Colonic mucosa (tissue), 4 donors: Measurements from ENCODE around the gene TELO2. TPM values are rescaled to one million over a fixed set of nuclear protein-coding genes. Genes with fewer than 3 reads are reported as not detected.
A peak's percentile ranks its signal among the peaks of the same experiment; 100 is the strongest.

ENCODE experiments used
- DNase-seq: peaks from one replicate; pipeline ENCODE4 v3.0.0-alpha.2; 2020
- H3K27ac ChIP-seq: fragments of 200-600 bp; one replicate; pipeline ENCODE4 v1.8.0; 2021
- H3K27me3 ChIP-seq: fragments of 200-600 bp; one replicate; pipeline ENCODE4 v1.8.0; 2021
- H3K36me3 ChIP-seq: fragments of 200-600 bp; one replicate; pipeline ENCODE4 v1.8.0; 2021
- H3K4me1 ChIP-seq: fragments of 200-600 bp; one replicate; pipeline ENCODE4 v1.8.0; 2021; ENCODE audit warnings: mild to moderate bottlenecking
- H3K4me3 ChIP-seq: fragments of 200-600 bp; one replicate; pipeline ENCODE4 v1.8.0; 2021
- H3K9ac ChIP-seq, 2 donors: one replicate each; pipeline ENCODE4 v1.7.0; 2013; ENCODE audit warnings: control low read depth in 2 of 2, low read depth in 2 of 2, low read length in 2 of 2
- H3K9me3 ChIP-seq: fragments of 200-600 bp; one replicate; pipeline ENCODE4 v1.8.0; 2021
- CTCF ChIP-seq: fragments of 200-600 bp; IDR thresholded peaks from one replicate; pipeline ENCODE4 v1.8.0; 2022; ENCODE audit warnings: antibody characterized with exemption, mild to moderate bottlenecking
- intact Hi-C: fragments of 100-400 bp; cut with DNase I; formaldehyde crosslinking; loops from one replicate; pipeline ENCODE4 v1.14.1; 2022
- total RNA-seq, 2 donors: library from RNA; stranded (reverse); fragmentation: NEBNext Ultra II Directional in 1 of 2; extraction: Animal tissue kit (Norgen Biotek cat#: 25700) in 1 of 2; gene quantifications; one replicate each; pipeline ENCODE4 v1.2.1, GENCODE V29; 2021
- donor health status: healthy.
- donor health status: DM: no; HTN: no; CAD: no.
- donor health status: DM: no; HTN: no; CAD: no.

Gene TELO2
- total RNA-seq, 2 donors from 2014 or later: 18.4 to 76.0 TPM

DNA sequence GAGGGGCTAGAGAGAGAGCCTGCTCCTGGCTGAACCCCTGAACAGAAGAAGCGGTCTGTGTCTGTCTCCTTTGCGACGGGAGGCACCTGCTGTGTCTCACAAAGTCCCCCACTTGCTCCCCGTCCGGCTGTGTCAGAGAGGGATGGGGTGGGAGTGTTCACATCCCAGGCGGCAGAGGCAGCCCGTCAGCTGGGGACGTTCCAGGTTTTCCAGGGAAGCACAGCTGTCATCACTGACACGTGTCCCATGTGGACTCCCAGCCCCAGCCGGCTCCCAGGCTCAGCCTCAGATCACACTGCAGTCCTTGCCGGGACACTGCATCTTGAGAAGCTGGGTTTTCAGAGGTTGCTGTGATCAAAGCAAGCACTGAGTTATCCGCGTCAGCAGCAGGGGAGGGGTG is 1.6 kb downstream of the TELO2 start:
- no peaks in the 10 kb centered on the region for H3K36me3 ChIP-seq
- peaks cover 8% of the 10 kb centered on the region for H3K4me1 ChIP-seq
- H3K4me3 ChIP-seq: no peak overlapping the region
- TF ChIP-seq CTCF: no peak
- no peak overlapping the region for H3K27ac ChIP-seq
- no peaks in the 10 kb centered on the region for H3K9me3 ChIP-seq
- H3K27me3 ChIP-seq: no peaks in the 10 kb centered on the region
- peak overlapping the region in 1 of 2 donors; percentile 73 for H3K9ac ChIP-seq
- DNase-seq: no peak
- intact Hi-C loops: loop anchor here (10.0 kb wide), 1 partner anchor 120 kb away; the partner anchor contains the start of genes CRAMP1 and IFT140

- DNase-seq: no peak
- Histone ChIP-seq H3K36me3 (no peaks in the 10 kb centered on the region), H3K4me3 (no peak overlapping the region), H3K4me1 (peaks cover 8% of the 10 kb centered on the region), H3K9me3 (no peaks in the 10 kb centered on the region), H3K27ac (no peak overlapping the region), H3K27me3 (no peaks in the 10 kb centered on the region), H3K9ac (no peak overlapping the region)
- no peak for TF ChIP-seq CTCF
- intact Hi-C loops: loop anchor here (10.0 kb wide), 1 partner anchor 119 kb away; the partner anchor contains the start of genes CRAMP1 and IFT140
Observed at GRCh38 chr16:1495211-1495888, 2.2 kb downstream of the TELO2 start.

DNA sequence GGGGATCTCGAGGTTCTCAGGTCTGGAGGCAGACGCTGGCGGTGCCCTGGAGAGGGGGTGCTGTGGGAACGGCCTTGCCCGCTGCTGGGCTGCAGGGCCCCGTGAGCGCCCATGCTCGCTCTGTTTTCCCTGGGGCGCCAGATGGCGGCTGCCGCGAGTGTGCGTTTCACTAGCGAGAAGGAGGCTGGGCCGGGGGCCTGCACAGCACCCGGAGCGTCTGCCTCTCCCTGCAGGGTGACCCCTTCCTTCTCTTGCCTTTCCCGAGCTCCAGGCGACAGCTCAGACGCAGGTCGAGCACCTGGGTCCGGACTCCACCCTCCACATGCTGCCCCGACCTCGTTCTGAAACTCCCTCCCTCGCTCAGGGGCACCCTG is 2.7 kb downstream of the TELO2 start:
- H3K4me3 ChIP-seq: no peak overlapping the region
- no peak overlapping the region for H3K27ac ChIP-seq
- no peaks in the 10 kb centered on the region for H3K9me3 ChIP-seq
- no peak overlapping the region for H3K9ac ChIP-seq
- intact Hi-C loops: loop anchor here (10.0 kb wide), 1 partner anchor 119 kb away; the partner anchor contains the start of genes CRAMP1 and IFT140
- H3K4me1 ChIP-seq: peaks cover 8% of the 10 kb centered on the region
- no peaks in the 10 kb centered on the region for H3K27me3 ChIP-seq
- DNase-seq: no peak
- H3K36me3 ChIP-seq: no peaks in the 10 kb centered on the region
- no peak for TF ChIP-seq CTCF

DNA sequence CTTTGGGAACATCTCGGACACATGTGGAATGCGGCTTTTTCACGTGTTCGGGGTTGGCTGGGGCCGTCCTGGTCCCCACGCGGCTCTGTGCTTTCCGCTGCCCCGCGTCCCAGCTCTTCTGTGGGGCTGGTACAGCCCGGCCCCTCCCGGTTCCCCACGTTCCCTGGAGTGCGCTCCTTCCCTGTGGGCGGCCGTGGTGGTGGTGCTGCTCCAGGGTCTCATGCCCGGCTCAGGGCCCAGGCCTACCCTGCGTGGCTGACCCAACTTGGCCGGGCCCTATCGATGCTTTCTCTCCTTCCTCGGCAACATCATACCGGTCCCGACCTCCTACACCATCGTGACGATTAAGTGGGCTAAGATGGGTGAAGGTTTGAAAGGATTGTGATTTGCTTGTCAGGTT is 3.3 kb downstream of the TELO2 start:
- no peaks in the 10 kb centered on the region for H3K36me3 ChIP-seq
- no peak overlapping the region for H3K9ac ChIP-seq
- H3K27me3 ChIP-seq: no peaks in the 10 kb centered on the region
- H3K9me3 ChIP-seq: no peaks in the 10 kb centered on the region
- DNase-seq: no peak
- peaks cover 8% of the 10 kb centered on the region for H3K4me1 ChIP-seq
- no peak for TF ChIP-seq CTCF
- intact Hi-C loops: loop anchor here (10.0 kb wide), 1 partner anchor 118 kb away; the partner anchor contains the start of genes CRAMP1 and IFT140
- H3K27ac ChIP-seq: no peak overlapping the region
- no peak overlapping the region for H3K4me3 ChIP-seq

DNA sequence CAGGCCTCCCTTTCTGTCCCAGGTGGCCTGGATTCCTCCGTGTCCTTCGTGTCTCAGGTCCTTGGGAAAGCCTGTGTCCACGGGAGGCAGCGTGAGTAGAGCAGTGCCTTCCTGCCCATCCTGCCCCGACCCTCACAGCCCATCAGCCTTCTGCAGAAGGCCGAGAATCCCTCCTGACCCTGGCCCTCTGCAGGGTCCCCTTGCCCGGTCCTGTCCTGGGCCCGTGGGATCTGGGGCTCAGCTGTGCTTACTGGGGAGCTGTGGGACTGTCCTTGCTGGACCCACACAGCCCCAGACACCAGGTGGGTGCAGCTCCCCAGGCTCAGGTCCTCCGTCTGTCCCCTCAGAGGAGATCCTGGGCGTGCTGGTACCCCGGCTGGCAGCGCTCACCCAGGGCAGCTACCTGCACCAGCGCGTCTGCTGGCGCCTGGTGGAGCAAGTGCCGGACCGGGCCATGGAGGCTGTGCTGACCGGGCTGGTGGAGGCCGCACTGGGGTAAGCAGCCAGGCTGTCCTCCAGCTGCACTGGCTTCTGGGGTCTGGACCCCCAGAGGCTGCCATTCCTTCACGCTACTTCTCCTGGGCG is 3.9 kb downstream of the TELO2 start:
- Histone ChIP-seq H3K4me1 (peaks cover 8% of the 10 kb centered on the region), H3K4me3 (no peak overlapping the region), H3K27me3 (no peaks in the 10 kb centered on the region), H3K36me3 (no peaks in the 10 kb centered on the region), H3K9ac (no peak overlapping the region), H3K9me3 (no peaks in the 10 kb centered on the region), H3K27ac (no peak overlapping the region)
- no peak for TF ChIP-seq CTCF
- no peak for DNase-seq
- intact Hi-C loops: loop anchor here (10.0 kb wide), 1 partner anchor 118 kb away; the partner anchor contains the start of genes CRAMP1 and IFT140
